Retina (tissue), 1 donor: ENCODE data around the gene ZNF516.

Source experiments
- DNase-seq: peaks from one replicate; pipeline ENCODE4 v3.0.0-alpha.2; 2016

ZNF516 gene

DNA sequence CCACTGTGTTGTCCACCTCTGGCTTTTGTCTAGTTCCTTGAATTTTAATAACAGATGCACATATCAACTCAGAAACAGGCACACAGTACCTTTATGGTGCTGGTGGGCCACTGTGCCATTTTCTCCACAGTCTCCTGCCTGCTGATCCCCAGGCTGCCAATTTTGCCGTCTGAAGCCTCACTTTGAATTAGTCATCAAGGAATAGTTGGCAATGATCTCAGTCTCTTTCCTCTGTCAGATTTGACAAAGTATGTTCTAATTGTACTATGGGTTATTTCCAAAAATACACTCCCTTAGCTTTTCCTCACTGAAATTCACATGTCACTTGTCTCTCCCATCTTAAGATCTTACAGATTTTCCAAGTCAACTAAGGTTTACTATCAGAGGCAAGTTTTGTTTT lies 140.7 kb downstream of the ZNF516 start:
- DNase-seq: no peak

- DNase-seq: no peak
Observed at GRCh38 chr18:76353500-76353899, 141.5 kb downstream of the ZNF516 start.

- no peak for DNase-seq
Observed at GRCh38 chr18:76353046-76353445, 142.0 kb downstream of the ZNF516 start.

DNA sequence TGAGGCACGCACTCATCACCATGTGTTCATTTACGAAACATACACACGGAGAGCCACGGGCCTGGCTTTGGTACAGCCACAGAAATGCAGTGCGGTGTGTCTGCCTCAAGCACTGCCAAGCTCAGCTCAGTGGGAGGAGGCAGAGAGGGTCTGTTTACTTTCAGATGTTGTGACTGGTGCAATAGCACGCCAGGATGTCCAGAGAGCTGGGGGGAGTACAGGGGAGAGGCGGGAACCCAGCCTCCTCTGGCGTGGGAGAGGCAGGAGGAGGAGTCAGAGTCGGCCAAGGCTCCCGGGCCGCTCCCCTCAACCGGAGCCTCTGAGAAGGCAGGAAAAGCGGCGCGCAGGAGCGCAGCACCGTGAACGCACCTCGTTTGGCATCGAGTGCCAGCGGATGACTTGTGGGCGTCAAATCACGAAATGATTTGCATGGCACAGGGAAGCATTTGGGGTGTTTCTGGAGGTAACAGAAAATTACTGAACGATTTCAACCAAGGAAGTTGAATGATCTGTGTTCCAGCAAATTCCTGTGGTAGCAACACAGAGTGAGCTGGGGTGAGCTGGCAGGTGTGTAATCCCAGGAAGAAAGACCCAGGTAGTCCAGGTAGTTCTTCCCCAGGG lies 143.0 kb downstream of the ZNF516 start:
- no peak for DNase-seq

GRCh38 chr18:76350134-76351025 lies 144.7 kb downstream of the ZNF516 start:
- DNase-seq: no peak

- DNase-seq: peak; percentile 88
Observed at GRCh38 chr18:76349067-76349715, 145.9 kb downstream of the ZNF516 start.

DNA sequence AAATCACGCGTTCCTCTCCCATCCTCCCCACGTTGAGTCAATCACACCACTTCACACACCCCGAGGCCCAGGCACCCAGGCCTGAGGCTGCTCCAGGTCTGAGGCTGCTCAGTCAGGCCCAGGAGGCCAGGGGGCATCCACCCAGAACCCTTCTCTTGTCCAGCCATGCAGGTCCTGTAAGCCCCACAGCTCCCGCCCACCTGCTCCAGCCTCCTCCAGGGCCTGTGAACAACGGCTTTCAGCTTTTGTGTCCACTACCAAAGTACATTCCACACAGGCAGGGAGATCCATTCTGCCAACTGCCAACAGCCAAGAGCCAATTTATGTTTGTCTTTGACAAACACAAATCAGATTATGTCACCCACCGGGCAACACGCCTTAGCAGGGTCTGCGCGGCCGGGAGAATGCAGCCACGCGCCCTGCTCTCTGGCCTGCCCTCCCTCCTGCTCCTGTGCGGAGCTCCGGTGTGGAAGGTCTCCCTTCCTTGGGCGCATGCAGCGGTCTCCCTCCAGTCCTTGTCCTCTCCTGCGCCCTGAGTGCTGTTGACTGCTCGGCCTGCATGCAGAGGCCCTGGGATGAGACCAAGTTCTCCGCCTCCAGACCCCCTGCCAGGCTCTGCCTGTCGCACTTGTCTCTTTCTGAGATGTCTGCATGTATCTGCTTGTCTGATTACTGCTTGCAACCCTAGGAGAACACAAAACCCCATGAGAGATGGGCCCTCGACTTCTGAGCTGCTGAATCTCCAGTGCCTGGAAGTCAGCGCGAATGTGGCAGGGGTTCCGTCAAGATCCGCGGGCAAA lies 146.6 kb downstream of the ZNF516 start:
- DNase-seq: no peak

- no peak for DNase-seq
Observed at GRCh38 chr18:76347341-76347740, 147.7 kb downstream of the ZNF516 start.

- no peak for DNase-seq
Observed at GRCh38 chr18:76346490-76347130, 148.4 kb downstream of the ZNF516 start.

- no peak for DNase-seq
Observed at GRCh38 chr18:76345901-76346300, 149.1 kb downstream of the ZNF516 start.

- DNase-seq: no peak
Observed at GRCh38 chr18:76343938-76344569, 151.0 kb downstream of the ZNF516 start.

GRCh38 chr18:76340410-76340809 lies 154.6 kb downstream of the ZNF516 start:
- no peak for DNase-seq

DNA sequence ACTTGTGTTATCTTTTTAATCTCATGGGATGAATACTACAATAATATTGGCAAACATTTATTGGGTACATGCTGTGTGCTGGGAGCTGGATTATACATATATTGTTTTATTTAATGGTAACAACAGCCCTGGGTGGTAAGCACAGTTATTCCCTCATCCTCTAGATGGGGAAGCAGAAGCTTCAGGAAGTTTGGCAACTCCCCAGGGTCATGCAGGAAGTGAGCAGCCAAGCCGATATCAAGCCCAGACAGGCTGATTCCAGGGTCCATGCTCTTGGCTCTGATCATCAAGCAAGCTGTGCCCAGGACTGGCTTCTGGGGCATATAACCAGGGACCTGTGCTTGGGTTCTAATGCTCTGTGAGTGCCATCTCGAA lies 155.8 kb downstream of the ZNF516 start:
- no peak for DNase-seq

DNA sequence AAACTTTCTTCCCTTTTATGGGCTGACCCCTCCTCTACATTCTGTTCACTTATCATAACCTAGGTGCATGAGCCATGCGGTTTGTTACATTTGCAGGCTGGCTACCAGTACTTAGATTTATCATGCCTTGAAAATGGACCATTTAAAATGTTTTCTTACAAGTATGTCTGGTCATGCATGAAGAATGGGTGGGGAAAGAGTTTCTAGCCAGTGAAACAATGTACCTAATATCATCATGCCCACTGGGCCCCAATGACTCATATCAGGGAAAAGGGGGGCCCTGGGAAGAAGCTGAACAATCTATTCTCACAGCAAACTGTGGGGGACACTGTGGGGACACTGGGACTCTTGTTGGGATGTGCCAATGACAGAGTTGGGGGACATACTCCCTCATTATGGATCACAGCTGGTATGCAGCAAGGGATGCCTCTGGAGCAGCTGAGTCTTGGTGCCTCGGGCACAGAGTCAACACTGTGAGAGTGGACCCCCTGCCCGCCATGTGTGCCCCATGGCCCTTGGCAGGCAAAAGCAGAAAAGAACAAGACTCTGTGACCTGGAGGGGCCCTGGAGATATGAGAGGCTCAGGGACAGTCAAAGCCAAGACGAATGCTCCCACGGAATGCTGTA lies 156.3 kb downstream of the ZNF516 start:
- no peak for DNase-seq

DNA sequence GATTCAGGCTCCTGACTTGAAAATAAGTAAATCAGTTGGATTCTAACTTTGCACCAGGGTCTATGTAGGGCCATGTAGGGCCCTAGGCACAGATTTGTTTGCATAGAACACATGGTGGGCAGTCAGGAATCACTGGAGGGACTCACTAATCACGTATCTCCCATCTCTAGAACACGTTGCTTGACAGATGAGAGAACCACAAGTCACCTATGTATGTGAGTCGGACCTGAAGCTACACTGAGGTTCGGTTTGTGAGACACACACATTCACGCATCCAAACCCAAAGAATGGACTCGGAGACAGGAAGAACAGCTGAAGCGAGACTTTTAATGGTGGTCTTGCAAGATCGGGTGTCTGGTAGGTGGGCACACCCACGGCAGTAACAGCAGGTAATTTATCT lies 157.0 kb downstream of the ZNF516 start:
- DNase-seq: no peak

DNA sequence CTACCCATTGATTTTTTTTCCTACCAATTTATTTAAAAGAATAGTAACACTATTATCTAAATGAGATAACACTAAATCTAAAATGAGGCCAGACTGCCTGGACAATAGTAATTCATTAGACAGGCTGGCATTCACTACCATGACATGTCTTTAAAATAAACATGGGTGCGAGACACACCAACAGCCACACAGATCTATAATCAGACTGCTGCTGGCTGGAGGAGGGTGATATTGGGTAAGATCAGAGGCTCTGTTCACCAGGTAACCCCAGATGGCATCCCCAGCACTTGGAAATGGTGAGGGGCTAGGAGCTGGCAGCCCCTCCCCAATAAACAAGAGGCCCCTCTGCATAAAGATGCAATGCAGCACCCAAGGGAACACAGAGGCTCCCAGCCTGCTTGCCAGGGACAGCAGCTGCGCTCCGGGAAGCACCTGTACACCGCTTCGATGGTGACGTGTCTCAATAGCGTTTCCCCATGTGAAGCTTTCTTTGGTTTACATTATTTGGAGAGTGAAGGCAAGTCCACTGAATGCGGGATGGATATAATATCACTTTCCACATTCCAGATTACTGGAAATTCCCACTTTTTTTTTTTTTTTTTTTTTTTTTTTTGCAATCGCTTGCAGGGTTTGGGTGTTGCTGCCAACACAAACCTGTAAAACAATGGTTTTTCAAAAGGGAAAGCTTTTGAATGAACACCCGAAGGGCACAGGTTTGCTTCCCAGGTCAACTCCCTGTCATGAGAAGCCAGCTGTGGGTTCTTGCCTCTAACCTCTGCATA lies 159.0 kb downstream of the ZNF516 start:
- no peak for DNase-seq

- no peak for DNase-seq
Observed at GRCh38 chr18:76328140-76328539, 166.9 kb downstream of the ZNF516 start.

DNA sequence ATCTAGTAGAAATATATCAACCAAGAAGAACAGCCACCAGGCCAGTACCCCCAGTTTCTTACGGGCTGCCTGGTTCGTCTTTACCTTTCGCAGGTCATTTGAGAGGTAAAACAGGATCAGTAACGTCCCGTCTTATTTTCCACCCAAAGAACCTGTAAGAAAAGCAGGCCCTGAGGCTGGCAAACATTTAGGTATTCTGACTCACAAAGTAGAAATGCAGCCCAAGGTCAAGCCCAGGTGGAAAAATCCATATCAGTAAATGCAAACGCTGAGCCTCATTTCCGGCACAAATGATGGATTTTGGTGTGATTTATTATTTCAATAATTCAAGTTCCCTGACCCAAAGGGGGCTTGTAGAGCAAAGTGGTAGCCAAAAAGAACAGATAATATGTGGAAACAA lies 171.2 kb downstream of the ZNF516 start:
- no peak for DNase-seq

DNA sequence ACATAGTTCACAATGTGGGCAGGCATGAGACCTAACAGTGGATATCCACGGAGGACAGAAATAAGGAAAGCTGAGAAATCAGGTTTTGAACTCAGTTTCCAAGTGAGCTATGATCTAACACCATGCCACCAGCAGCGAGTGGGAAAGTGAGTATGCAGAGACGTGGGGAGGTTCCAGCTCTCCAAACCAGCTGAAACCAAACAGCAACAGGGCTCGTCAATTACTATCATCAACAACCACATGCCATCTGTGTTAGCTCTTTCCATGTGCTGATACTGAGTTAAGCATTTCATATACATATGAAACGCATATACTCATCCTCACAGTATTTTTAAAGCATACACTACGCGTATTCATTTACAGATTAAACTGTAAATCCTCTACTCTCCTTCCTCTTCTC lies 172.4 kb downstream of the ZNF516 start:
- no peak for DNase-seq

- DNase-seq: no peak
Observed at GRCh38 chr18:76319366-76319765, 175.7 kb downstream of the ZNF516 start.

GRCh38 chr18:76318607-76319006 lies 176.4 kb downstream of the ZNF516 start:
- DNase-seq: no peak
